Panc1 (cell line): ENCODE results near the gene GALC. TPM values are rescaled to one million over a fixed set of nuclear protein-coding genes. Genes with fewer than 3 reads are reported as not detected.

ENCODE experiments used
- ATAC-seq: fragments of 200-7000 bp; cut with Tn5 transposase; 2 replicates; pipeline ENCODE4 v1.9.1; 2020; ENCODE audit warnings: mild to moderate bottlenecking, moderate library complexity
- BruUV-seq: library from RNA; stranded (reverse); fragments of 400-500 nt; replicated peaks from 2 replicates; lab custom pipeline; 2021; lab: Mats Ljungman, UMichigan
- CTCF ChIA-PET: fragments of 300-600 bp; sonication (Branson Sonifier 250); formaldehyde crosslinking; loops from one replicate; lab custom pipeline; 2022; ENCODE audit warnings: antibody characterized with exemption; lab: Charles Lee
- POLR2A ChIA-PET: fragments of 300-600 bp; sonication (Branson Sonifier 250); formaldehyde crosslinking; loops from one replicate; lab custom pipeline; 2022; ENCODE audit warnings: antibody characterized with exemption; lab: Charles Lee
- DNase-seq: peaks from one replicate; pipeline ENCODE4 v3.0.0-alpha.2; 2010; ENCODE audit warnings: low read depth, low spot score
- H3K27ac ChIP-seq: 2 replicates; pipeline ENCODE4 v1.5.1; 2011; ENCODE audit warnings: mild to moderate bottlenecking, low read length, inconsistent platforms
- H3K27me3 ChIP-seq: fragments of 200-500 bp; sonication (Bioruptor generic); 2 replicates; pipeline ENCODE4 v1.6.0; 2014; ENCODE audit warnings: low read length, inconsistent platforms; ENCODE audit not compliant: control insufficient read depth, insufficient read depth
- H3K36me3 ChIP-seq: fragments of 200-500 bp; sonication (Bioruptor generic); 2 replicates; pipeline ENCODE4 v1.5.1; 2014; ENCODE audit warnings: inconsistent platforms, mild to moderate bottlenecking, low read length, moderate library complexity; ENCODE audit not compliant: control insufficient read depth, insufficient read depth
- H3K4me1 ChIP-seq: 2 replicates; pipeline ENCODE4 v1.5.1; 2011; ENCODE audit warnings: inconsistent platforms, mild to moderate bottlenecking, low read length, moderate library complexity; ENCODE audit not compliant: control insufficient read depth, insufficient read depth
- H3K4me3 ChIP-seq, 2 experiments: 2 replicates each; pipeline ENCODE4 v1.5.1; 2011 to 2012; ENCODE audit warnings: low read depth in 2 of 2, low read length in 2 of 2, mild to moderate bottlenecking in 2 of 2, inconsistent platforms in 1 of 2, moderate library complexity in 1 of 2
- H3K9me3 ChIP-seq: fragments of 200-500 bp; sonication (Bioruptor generic); 2 replicates; pipeline ENCODE4 v1.5.1; 2014; ENCODE audit warnings: low read depth, mild to moderate bottlenecking, inconsistent platforms, low read length, moderate library complexity; ENCODE audit not compliant: control insufficient read depth, insufficient read depth
- CTCF ChIP-seq: fragments of 450-650 bp; IDR thresholded peaks from 2 replicates; pipeline ENCODE4 v1.5.1; 2017; ENCODE audit warnings: mild to moderate bottlenecking
- POLR2AphosphoS5 ChIP-seq: IDR thresholded peaks from 2 replicates; pipeline ENCODE4 v1.6.1; 2012; ENCODE audit warnings: mild to moderate bottlenecking, low read depth, low read length, moderate library complexity
- REST ChIP-seq, 2 experiments: IDR thresholded peaks; 2 replicates each; pipeline ENCODE4 v1.6.1; 2011 to 2012; ENCODE audit warnings: low read depth in 2 of 2, control low read depth in 1 of 2, low read length in 1 of 2, mild to moderate bottlenecking in 1 of 2, moderate library complexity in 1 of 2; ENCODE audit not compliant: insufficient read depth in 1 of 2
- SIN3A ChIP-seq: IDR thresholded peaks from 2 replicates; pipeline ENCODE4 v1.6.1; 2012; ENCODE audit warnings: low read depth, mild to moderate bottlenecking, low read length, moderate library complexity, borderline replicate concordance; ENCODE audit not compliant: insufficient read depth
- TCF7L2 ChIP-seq: IDR thresholded peaks from 2 replicates; pipeline ENCODE4 v1.6.1; 2011; ENCODE audit warnings: mild to moderate bottlenecking, low read depth, low read length, inconsistent platforms
- in situ Hi-C: cut with HindIII; loops from 2 replicates; pipeline ENCODE4 v1.10.0; 2016; ENCODE audit warnings: low sequenced_read_pairs, low pct_unique_long_range_greater_than_20kb
- intact Hi-C: fragments of 100-400 bp; cut with micrococcal nuclease; formaldehyde crosslinking; loops from one replicate; pipeline ENCODE4 v1.10.0; 2022; ENCODE audit not compliant: unreplicated experiment
- total RNA-seq: library from RNA; stranded (reverse); gene quantifications from one replicate; pipeline ENCODE4 v1.2.1, GENCODE V29; 2021; ENCODE audit not compliant: unreplicated experiment

Gene GALC
- total RNA-seq, 1 experiment from 2014 or later, result 9.7 TPM

GRCh38 chr14:87899228-87899627 lies 93.8 kb downstream of the GALC start:
- TF ChIP-seq SIN3A, result no peak
- TF ChIP-seq POLR2AphosphoS5, result no peak
- no peak for TF ChIP-seq CTCF
- TF ChIP-seq TCF7L2, result no peak
- no peak for TF ChIP-seq REST (IDR thresholded peaks at IDR 0.05; ENCODE audit: insufficient read depth in 1 of 2, low read depth in 2 of 2, low read length in 1 of 2)
- Histone ChIP-seq H3K4me1 (no peaks in the 10 kb centered on the region), H3K4me3 (no peak overlapping the region), H3K9me3 (no peaks in the 10 kb centered on the region), H3K27me3 (no peaks in the 10 kb centered on the region), H3K27ac (no peak overlapping the region), H3K36me3 (no peaks in the 10 kb centered on the region)
- in situ Hi-C loops (no loop called here), intact Hi-C loops (loop anchor here (10.0 kb wide), 1 partner anchor 264 kb away; no protein-coding TSS in a partner anchor)
- ChIA-PET CTCF (no interaction called here), POLR2A (no interaction called here)
- ATAC-seq (no peak), DNase-seq (no peak)
- BruUV-seq, result no TSS peak

GRCh38 chr14:87898301-87898700 lies 94.7 kb downstream of the GALC start:
- ATAC-seq (no peak), DNase-seq (no peak)
- H3K4me3 ChIP-seq, result no peak overlapping the region
- no peaks in the 10 kb centered on the region for H3K36me3 ChIP-seq
- no peaks in the 10 kb centered on the region for H3K9me3 ChIP-seq
- H3K27me3 ChIP-seq, result no peaks in the 10 kb centered on the region
- POLR2A ChIA-PET, result no interaction called here
- no TSS peak for BruUV-seq
- in situ Hi-C loops, result no loop called here
- no peak overlapping the region for H3K27ac ChIP-seq
- H3K4me1 ChIP-seq, result no peaks in the 10 kb centered on the region
- TF ChIP-seq POLR2AphosphoS5 (no peak), REST (IDR thresholded peaks at IDR 0.05; ENCODE audit: insufficient read depth in 1 of 2, low read depth in 2 of 2, low read length in 1 of 2) (no peak), SIN3A (no peak), CTCF (no peak), TCF7L2 (no peak)
- CTCF ChIA-PET, result no interaction called here
- intact Hi-C loops, result loop anchor here (10.0 kb wide), 1 partner anchor 264 kb away; no protein-coding TSS in a partner anchor
